Bronchial epithelial cell (primary cell): Measurements from ENCODE around the gene CFAP54. TPM values are rescaled to one million over a fixed set of nuclear protein-coding genes. Genes with fewer than 3 reads are reported as not detected.

Experiments
- DNase-seq: peaks from one replicate; pipeline ENCODE4 v3.0.0-alpha.2; 2010; ENCODE audit warnings: low read depth
- FAIRE-seq: peaks from 2 replicates; lab custom pipeline; 2011; peaks lifted over from hg19 to GRCh38; lab: Jason Lieb, UNC
- H3K27me3 ChIP-seq: 2 replicates; pipeline ENCODE4 v1.5.1; 2011; ENCODE audit warnings: low read length; ENCODE audit not compliant: control insufficient read depth, insufficient read depth
- H3K36me3 ChIP-seq: 2 replicates; pipeline ENCODE4 v1.5.1; 2011; ENCODE audit warnings: low read length; ENCODE audit not compliant: control insufficient read depth, insufficient read depth
- H3K4me3 ChIP-seq: 2 replicates; pipeline ENCODE4 v1.5.1; 2011; ENCODE audit warnings: mild to moderate bottlenecking, low read depth, low read length, control low read depth
- CTCF ChIP-seq: IDR thresholded peaks from 2 replicates; pipeline ENCODE4 v1.5.1; 2011; ENCODE audit warnings: mild to moderate bottlenecking, moderate library complexity, low read length, control low read depth, inconsistent platforms; ENCODE audit not compliant: insufficient read depth, severe bottlenecking
- total RNA-seq: library from RNA; depleted of rRNA; stranded (reverse); fragments of >200 nt; gene quantifications from 2 replicates; pipeline ENCODE4 v1.2.1, GENCODE V29; 2014

The CFAP54 gene
- total RNA-seq, 1 donor from 2014 or later = 0.26 TPM

- DNase-seq (peak; percentile 86), FAIRE-seq (no peak)
- Histone ChIP-seq H3K27me3 (no peaks in the 10 kb centered on the region), H3K36me3 (no peaks in the 10 kb centered on the region), H3K4me3 (no peak overlapping the region)
- no peak for TF ChIP-seq CTCF
Observed at GRCh38 chr12:96882862-96883261, 393.5 kb downstream of the CFAP54 start.

GRCh38 chr12:96883571-96883970 lies 394.2 kb downstream of the CFAP54 start:
- DNase-seq = peak; percentile 43
- TF ChIP-seq CTCF = no peak

GRCh38 chr12:96886998-96887677 lies 397.8 kb downstream of the CFAP54 start:
- DNase-seq = no peak
- FAIRE-seq = no peak
- Histone ChIP-seq H3K27me3 (no peaks in the 10 kb centered on the region), H3K4me3 (no peak overlapping the region), H3K36me3 (no peaks in the 10 kb centered on the region)
- no peak for TF ChIP-seq CTCF

More at GRCh38 chr12:96883571-96883970, 394.2 kb downstream of the CFAP54 start:
- Histone ChIP-seq H3K4me3 (no peak overlapping the region), H3K27me3 (no peaks in the 10 kb centered on the region), H3K36me3 (no peaks in the 10 kb centered on the region)
- no peak for FAIRE-seq

- Histone ChIP-seq H3K27me3 (no peaks in the 10 kb centered on the region), H3K4me3 (no peak overlapping the region), H3K36me3 (no peaks in the 10 kb centered on the region)
- no peak for FAIRE-seq
- DNase-seq = peak; percentile 97
- TF ChIP-seq CTCF = no peak
Observed at GRCh38 chr12:96889273-96889933, 400.0 kb downstream of the CFAP54 start.

GRCh38 chr12:96890331-96890730 lies 401.0 kb downstream of the CFAP54 start:
- no peak for DNase-seq
- no peak for TF ChIP-seq CTCF
- no peaks in the 10 kb centered on the region for H3K27me3 ChIP-seq
- H3K36me3 ChIP-seq = no peaks in the 10 kb centered on the region
- no peak for FAIRE-seq
- no peak overlapping the region for H3K4me3 ChIP-seq

- Histone ChIP-seq H3K36me3 (no peaks in the 10 kb centered on the region), H3K4me3 (no peak overlapping the region), H3K27me3 (no peaks in the 10 kb centered on the region)
- no peak for FAIRE-seq
- DNase-seq = peak; percentile 69
- TF ChIP-seq CTCF = no peak
Observed at GRCh38 chr12:96892104-96892503, 402.7 kb downstream of the CFAP54 start.
